NOMO-1 treated with dmso at 0.1 percent for 144 hours (cell line): ENCODE results near the gene UBE2J1.
"Not testable (repeated sequence)": the region's sequence is repeated elsewhere in the genome, so short reads cannot be mapped to it uniquely, and the experiment has no call there.

Experiments used
- DNase-seq: peaks from one replicate; lab custom pipeline; 2025; ENCODE audit not compliant: unreplicated experiment; lab: John Stamatoyannopoulos, UW

UBE2J1 gene, protein sequence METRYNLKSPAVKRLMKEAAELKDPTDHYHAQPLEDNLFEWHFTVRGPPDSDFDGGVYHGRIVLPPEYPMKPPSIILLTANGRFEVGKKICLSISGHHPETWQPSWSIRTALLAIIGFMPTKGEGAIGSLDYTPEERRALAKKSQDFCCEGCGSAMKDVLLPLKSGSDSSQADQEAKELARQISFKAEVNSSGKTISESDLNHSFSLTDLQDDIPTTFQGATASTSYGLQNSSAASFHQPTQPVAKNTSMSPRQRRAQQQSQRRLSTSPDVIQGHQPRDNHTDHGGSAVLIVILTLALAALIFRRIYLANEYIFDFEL

DNA sequence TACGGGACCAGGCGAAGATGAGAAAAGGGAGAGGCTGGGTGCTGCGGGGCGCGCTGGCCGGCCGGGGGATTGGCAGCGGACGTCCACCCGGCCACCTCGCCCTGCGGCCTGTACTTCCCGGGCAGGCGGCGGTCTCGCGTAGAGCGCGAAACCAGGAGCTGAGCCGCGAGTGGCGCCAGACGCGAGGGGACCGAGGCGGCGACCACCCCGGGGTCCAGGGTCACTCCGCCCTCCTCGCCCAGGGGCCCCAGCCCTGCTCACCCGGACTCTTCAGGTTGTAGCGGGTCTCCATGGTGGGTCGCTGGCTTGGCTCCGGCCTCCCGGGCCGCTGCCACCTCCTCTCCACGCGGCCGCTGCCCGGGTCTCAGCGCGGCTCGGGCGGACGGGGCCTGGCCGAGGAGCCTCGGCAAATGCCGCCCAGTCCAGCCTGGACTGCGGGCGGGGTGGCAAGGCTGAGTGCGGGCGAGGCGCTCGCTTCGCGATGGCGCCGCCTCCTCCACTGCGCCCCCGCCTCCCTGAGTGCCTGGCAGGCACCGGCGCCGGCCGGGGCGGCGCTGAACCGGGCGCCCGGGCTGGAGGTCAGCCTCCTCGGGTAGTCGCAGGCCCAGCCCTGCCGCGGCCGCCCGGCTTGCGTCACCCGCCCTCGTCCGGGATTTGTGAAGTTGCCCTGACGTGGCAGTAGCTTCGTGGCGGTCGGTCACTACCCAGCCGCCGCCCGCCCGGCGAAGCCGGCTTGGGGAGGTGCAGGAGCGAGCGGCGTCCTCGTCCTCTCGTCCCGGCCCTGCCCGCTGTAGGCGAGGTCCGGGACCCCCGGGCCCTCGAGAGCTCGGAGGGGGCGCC, at the start of gene UBE2J1:
UBE2J1 (minus strand) TSS at position 445 of the 840 bp plus-strand sequence; CDS start at position 292, 153 bp downstream.
- DNase-seq = peak; percentile 86

DNA sequence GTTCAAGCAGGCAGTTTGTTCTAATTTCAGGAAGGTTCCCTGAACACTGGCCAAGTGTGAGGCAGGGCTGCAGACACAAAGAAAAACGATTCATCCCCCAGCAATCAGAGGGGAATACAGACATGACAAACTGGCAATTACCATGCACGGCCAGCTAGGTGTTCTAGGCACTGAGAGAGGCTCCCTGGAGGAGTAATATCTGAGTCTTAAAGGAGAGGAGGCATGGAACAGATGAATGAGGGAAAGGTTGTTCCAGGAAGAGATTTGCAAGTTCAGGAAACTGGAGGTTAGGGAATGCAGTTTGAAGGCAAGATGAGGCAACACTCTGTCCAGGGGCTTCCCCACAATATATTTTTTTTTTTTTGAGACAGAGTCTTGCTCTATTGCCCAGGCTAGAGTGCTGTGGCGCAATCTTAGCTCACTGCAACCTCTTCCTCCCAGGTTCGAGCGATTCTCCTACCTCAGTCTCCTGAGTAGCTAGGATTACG, 48.4 kb upstream of the UBE2J1 start:
- no peak for DNase-seq

DNA sequence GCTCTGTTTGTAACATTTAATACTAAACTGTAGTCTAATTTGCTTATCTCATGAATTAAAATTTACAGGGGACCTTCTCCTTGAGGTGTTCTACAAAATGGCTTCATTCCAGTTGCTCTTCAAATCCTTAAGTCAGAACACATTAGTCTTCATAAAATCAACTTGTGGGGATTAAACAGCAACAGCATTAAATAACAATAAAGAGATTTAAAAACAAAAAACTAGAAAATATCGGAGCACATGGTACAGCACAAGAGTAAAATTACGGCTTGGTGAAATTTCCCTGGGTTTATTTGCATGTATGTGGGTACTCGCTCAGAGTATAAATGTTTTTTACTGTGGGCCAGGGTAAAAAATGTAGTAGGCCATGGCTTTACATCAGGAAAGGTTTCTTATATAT, 47.5 kb upstream of the UBE2J1 start:
- no peak for DNase-seq

DNA sequence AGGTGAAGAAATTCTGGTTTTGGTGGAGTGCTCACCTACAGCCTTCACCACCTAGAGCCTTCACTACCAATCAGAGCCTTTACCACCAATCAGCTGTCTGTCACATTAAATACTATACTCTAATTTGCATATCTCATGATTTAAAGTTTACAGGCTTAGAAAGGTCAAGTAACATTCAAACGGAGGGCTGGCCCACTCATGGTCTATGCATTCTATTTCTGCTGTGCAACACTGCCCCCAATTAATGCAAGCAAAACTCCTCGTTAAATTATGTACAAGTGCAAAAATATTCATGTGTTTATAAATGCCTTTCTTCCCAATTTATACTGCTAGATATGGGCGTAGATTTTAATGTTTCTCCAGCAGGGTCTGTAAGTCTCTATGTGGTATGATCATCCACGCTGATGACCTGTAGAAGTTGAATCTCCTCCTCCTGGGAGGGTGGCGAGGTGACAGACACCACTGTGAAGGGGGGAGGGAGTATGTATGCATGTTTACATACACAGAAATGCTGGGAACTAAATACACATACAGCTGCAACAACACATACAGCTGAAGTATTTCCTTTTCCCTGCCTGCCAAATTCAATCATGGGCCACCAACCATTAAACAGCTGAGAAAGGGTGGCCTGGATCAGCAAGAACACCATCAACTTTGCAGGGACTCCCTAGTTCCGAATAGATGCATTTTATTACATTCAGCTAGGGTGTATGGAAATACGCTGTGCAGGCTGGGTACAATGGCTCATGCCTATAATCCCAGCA, 46.4 kb upstream of the UBE2J1 start:
- DNase-seq = no peak

DNA sequence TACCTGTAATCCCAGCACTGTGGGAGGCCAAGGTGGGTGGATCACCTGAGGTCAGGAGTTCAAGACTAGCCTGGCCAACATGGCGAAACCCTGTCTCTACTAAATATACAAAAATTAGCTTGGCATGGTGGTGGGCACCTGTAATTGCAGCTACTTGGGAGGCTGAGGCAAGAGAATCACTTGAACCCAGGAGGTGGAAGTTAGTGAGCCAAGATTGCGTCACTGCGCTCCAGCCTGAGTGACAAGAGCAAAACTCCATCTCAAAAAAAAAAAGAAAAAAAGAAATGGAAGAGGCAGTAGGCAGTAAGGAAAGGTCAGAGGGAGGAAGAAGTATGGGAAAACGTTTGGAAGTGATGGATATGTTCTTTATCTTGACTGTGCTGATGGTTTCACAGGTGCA, 45.4 kb upstream of the UBE2J1 start:
- DNase-seq = not testable (repeated sequence)

DNA sequence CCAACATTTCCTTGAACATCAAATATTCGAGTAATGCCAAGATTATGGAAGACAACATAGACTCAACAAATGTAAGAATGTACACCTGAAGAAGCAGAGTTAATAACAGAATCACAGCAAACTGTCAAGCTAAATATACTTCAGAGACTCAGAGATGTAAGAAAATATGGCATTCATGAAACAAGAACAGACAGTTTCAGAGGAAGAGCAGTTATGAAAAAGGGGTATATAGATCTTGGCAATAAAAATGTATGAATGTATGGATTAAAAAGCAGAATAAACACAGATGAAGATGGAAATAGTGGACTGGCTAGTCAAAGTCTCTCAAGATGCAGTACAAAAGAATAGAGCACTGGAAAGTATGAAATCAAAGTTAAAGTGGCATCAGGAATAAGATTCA, 41.1 kb upstream of the UBE2J1 start:
- DNase-seq = no peak

DNA sequence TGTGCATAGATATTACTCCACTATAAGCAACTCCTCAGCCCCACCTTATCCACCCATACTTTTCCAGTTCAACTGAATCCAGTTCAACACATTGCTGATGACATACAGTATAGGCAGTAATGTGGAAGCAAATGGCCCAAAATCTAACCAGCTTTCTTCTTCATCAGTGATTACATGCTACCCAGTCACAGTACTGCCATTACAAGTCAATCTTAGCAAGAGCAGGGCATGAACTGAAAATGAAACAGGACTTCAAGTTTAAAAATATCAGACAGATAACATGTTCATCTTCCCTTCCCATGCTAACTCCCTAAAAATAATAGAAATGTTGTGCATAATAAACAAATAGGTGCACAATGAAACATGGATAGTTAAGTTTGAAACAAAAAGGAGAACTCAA, 40.3 kb upstream of the UBE2J1 start:
- no peak for DNase-seq

DNA sequence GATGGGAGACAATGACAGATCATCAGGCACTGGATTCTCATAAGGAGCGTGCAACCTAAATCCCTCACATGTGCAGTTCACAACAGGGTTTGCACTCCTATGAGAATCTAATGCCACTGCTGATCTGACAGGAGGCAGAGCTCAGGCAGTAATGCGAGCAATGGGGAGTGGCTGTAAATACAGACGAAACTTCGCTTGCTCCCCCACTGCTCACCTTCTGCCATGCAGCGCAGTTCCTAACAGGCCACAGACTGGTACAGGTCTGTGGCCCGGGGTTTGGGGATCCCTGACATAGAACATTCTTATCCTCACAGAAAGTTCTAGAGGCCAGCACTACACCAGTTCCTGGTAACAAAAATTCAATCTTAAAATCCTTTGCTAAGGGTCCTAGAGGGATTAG, 36.3 kb upstream of the UBE2J1 start:
- DNase-seq = no peak

DNA sequence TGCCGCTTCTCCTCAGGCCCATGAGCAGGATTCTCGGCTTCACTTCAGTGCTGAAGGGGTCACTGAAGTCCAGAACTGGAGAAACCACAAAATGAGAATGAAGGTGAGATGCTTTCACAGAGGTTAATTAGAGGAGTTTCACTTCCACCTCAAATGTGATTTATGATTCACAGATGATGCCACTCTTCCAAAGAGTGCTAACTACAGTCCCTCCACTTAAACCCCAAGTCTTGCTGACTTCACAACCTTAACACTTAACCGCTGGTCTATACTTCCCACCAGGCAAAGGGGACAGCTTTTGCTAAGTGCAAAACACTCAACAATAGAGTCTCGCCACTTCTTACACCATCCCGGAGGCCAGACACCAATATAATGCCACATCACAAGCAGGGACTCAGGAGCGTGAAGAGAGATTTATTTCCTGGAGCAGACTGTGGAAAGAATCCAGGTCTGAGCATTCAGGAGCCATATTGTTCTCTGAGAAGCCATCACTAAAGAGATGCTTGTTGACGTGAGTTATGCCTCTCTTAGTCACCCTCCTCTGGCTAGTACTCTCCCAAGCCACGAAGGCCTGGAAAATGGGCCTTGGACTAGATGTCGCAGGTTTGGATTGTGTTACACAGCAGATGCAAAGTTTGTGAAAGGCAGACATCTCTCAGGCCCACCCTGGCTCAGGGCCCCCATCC, 35.1 kb upstream of the UBE2J1 start:
- peak; percentile 53 for DNase-seq

DNA sequence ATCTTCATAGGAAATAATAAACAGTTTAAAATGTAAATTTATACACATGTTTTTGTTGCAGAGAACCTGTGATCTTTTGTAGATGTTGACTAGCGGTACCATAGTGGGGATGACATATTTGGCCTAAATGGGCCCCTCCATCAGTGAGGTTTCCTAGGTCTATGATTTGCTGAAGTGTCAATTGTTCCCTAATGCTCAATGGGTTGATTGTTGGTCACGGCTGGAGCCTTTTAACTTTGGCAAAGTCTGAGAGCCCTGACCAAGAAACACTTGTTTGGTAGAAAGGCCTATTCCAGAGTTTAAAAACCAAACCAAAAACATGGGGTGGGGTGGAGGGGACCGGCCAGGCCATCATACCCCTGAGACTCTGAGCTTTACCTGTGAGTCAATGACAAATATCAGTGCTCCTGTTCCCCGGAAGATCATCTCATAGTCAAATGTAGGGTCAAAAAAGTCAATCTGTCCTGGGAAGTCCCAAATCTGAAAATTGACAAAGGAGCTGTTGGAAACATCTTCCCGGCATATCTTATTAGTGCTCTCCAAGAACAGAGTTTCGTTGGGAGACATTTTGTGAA, 34.5 kb upstream of the UBE2J1 start:
- DNase-seq = no peak

DNA sequence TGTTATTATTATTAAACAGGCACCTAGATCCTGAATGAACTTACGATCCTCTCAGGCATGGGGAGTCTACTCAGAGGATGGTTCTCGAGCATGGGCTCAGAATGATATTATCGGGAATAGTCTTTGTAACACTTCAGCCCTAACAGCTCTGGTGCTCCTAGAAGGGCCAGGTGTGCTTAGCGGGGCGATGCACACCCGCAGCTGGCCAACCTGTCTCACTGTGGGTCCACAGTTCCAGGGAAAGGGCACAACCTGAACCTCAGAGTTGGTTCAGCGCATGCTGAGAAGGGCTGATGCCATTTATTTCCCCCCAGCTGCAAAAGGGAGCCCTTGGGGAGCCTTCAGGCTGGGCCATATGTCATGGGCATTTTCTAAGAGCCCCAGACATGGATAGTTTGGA, 33.3 kb upstream of the UBE2J1 start:
- no peak for DNase-seq

DNA sequence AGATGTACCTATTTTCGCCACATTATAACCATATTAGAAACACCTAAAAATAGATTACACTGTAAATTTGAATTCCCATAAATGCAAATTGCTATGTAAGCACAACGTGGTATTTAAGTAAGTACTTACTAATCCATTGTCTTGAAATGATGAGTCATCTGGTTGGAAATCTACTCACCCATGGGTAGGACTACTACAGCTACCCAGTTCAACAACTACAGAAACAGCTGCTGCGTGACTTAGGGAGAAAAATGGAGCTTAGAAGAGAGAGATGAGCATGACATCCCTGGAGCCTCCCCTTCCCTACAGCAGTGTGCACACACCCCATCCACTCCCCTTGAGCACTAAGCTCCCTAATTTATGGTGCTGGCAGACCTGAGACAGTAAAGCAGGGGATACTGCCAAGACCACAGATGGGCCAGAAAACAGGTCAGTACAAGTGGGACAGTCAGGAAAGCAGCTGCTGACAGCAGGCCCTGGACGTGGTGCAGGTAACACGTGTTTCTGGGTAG, 32.7 kb upstream of the UBE2J1 start:
- no peak for DNase-seq

DNA sequence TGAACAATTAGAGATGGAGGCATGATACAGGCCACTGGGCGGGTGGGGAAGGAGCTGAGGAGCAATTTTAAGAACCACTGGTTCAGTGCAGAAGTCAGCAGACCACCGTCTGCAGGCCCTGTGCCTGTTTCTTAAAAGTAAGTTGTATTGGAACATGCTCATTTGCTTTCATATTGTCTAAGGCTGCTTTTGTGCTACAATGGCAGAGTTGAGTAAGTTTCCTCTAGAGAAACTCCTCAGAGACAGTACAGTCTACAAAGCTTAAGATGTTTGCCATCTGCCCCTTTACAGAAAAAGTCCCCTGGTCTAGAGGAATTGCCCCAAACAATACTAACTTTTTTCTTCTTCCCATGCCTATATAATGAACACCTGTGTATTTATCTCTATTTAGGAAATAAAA, 28.5 kb upstream of the UBE2J1 start:
- DNase-seq = no peak

DNA sequence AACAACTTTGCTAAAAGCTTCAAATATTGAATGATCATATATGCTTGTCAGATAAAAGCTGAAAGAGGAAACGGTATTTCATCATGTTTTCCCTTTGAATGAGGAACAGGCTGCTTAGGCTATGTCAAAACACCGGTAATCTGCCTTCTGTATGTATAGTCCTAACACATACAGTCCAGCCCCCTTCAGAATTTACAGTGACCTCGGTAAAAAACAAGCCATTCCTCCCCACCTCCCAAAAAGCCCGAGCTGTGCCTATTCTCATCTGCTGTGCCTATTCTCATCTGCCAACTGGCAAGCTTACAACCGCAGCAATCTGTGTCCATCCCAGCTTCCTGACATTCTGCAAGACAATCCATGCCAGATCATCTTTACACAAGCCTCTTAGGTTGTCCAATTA, 26.8 kb upstream of the UBE2J1 start:
- peak; percentile 26 for DNase-seq

DNA sequence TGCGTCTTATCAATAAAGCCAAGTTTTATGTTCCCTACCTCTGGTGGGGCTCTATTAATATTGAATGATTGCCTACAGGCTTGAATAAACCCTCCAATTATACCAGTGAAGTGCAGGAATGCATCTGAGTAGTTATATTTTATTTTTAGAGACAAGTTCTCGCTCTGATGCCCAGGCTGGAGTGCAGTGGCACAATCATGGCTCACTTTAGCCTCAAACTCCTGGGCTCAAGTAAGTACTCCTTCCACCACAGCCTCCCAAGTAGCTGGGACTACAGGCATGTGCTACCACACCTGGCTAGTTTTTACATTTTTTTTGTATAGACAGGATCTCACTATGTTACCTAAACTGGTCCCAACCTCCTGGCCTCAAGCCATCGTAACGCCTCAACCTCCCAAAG, 26.1 kb upstream of the UBE2J1 start:
- no peak for DNase-seq

DNA sequence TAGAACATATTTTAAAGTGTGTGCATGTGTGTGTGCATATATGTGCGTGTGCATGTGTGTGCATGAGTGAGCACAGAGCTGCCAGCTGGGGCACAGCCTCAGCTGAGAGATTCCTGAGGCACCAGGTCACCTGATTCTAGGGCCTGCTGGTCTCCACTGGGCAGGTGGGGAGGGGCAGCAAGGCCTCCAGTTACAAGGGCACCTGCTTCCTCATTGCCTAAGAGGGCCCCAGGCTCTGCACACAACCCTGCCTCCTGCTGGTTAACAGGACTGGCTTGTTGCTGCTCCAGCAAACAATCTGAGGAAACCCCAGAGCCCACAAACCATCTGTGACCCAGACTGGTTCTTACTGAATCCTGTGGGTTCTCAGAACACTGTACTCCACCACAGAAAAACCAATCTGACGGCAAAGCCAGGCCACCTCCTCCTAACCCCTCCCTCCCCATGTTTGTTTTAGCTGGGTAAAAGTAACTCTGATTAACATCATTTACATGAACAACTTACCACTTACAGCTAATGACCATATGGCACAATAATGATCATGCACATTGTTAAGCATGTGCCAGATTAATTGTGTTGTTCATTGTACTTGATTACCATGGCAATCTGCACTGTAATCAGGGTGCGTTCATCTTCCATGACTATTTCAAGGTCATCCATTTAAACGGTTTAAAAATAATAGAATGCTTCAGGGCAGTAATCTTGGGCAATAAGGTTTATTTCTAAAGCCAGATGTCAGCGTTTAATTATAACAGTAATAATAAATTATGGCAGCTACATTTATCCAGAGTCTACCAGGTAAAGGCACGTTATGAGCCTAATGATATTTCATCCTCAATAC, 23.1 kb upstream of the UBE2J1 start:
- peak; percentile 72 for DNase-seq

DNA sequence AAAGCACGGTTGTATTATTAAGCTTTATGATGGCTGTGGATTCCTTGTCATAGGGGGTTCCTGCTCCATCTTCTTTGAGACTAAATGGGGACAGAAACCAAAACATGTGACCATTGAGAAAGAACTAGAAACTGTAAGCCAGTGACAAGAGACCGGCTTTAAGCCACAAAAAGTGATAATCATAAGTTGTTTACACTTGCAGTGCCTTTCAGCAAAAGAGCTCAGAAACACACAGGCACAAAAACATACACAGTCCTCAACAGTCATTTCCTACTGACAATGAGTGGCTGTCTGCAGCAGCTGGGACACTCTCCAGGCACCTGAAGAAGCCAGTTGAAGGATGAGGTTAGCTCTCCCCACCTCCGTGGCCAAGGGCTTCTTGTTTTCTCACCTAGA, 20.0 kb upstream of the UBE2J1 start:
- no peak for DNase-seq

DNA sequence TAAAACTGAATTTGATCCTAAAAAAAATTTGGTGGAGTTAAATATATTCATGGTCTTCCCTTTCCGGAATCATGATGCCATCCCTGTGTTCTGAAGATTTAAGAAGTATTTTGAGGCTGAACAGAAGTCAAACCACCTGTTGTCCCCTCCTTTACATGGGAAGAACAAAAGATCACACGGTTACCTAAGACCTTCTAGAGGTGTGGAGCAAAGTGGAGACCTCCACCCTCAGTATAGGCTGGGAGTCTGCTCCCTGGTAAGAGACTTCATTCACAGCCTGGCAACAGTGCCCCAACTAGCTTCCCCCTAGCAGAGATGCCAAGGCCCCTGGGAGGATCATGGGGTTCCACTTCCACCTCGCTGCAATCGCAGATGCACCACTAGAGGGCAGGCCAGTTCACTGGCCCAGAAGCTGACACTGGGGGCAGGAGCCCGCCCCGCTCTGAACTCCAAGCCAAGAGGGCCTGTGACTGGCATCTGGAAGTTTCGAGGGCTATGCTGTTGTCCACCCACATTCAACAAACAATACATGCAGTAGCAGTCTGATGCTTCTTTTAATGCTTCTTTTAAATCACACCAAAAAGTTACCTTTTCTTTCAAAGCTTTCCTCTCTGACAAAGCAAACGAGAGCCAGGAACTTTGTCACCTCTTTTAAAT, 19.5 kb upstream of the UBE2J1 start:
- DNase-seq = peak; percentile 48

DNA sequence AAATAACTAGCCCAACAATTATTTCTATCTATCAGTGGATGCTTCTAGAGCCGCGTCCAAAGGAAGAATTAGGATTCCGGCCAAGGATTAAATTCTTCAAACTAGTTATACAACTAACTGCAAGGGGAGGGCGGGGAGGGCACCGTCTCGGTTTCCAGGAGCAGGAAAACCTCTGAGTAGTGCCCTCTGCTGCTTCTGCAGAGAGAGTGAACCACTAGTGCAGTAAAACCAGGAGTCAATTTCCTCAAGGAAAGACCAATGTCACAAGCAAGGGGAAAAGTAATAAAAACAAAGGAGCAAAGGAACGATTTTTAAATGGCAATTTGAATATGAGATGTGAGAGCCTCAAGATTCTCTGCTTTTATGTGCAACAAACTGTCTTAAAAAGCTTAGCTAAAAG, 16.5 kb upstream of the UBE2J1 start:
- no peak for DNase-seq
